HuH-7 (cell line): Measurements from ENCODE around the gene PRICKLE2.
A peak's percentile ranks its signal among the peaks of the same experiment; 100 is the strongest.

Experiments
- DNase-seq: peaks from one replicate; pipeline ENCODE4 v3.0.0; 2011; ENCODE audit warnings: low spot score

The PRICKLE2 gene

GRCh38 chr3:64157150-64158035 is 67.9 kb downstream of the PRICKLE2 start:
- no peak for DNase-seq

GRCh38 chr3:64155328-64155727 is 69.9 kb downstream of the PRICKLE2 start:
- no peak for DNase-seq

- DNase-seq: no peak
Measured at GRCh38 chr3:64152676-64153466, 72.4 kb downstream of the PRICKLE2 start.

GRCh38 chr3:64152086-64152485 is 73.2 kb downstream of the PRICKLE2 start:
- no peak for DNase-seq

- no peak for DNase-seq
Measured at GRCh38 chr3:64151342-64151871, 73.9 kb downstream of the PRICKLE2 start.

GRCh38 chr3:64150623-64151207 is 74.6 kb downstream of the PRICKLE2 start:
- peak; percentile 10 for DNase-seq

GRCh38 chr3:64149886-64150285 is 75.4 kb downstream of the PRICKLE2 start:
- DNase-seq: no peak

- DNase-seq: no peak
Measured at GRCh38 chr3:64148955-64149653, 76.2 kb downstream of the PRICKLE2 start.

- DNase-seq: no peak
Measured at GRCh38 chr3:64147211-64147610, 78.1 kb downstream of the PRICKLE2 start.

- no peak for DNase-seq
Measured at GRCh38 chr3:64145438-64145837, 79.8 kb downstream of the PRICKLE2 start.

- no peak for DNase-seq
Measured at GRCh38 chr3:64144241-64144900, 80.9 kb downstream of the PRICKLE2 start.

GRCh38 chr3:64143409-64144130 is 81.7 kb downstream of the PRICKLE2 start:
- DNase-seq: no peak

GRCh38 chr3:64141476-64141875 is 83.8 kb downstream of the PRICKLE2 start:
- no peak for DNase-seq

GRCh38 chr3:64140651-64141050 is 84.6 kb downstream of the PRICKLE2 start:
- no peak for DNase-seq

- no peak for DNase-seq
Measured at GRCh38 chr3:64138656-64139375, 86.5 kb downstream of the PRICKLE2 start.

GRCh38 chr3:64138046-64138445 is 87.2 kb downstream of the PRICKLE2 start:
- DNase-seq: no peak

- DNase-seq: no peak
Measured at GRCh38 chr3:64134882-64135281, 90.4 kb downstream of the PRICKLE2 start.

- no peak for DNase-seq
Measured at GRCh38 chr3:64133987-64134386, 91.3 kb downstream of the PRICKLE2 start.

GRCh38 chr3:64133272-64133671 is 92.0 kb downstream of the PRICKLE2 start:
- no peak for DNase-seq
